Panc1 (cell line): Measurements from ENCODE around the gene CSF2RB. TPM values are rescaled to one million over a fixed set of nuclear protein-coding genes. Genes with fewer than 3 reads are reported as not detected.

Experiments used
- ATAC-seq: fragments of 200-7000 bp; cut with Tn5 transposase; 2 replicates; pipeline ENCODE4 v1.9.1; 2020; ENCODE audit warnings: mild to moderate bottlenecking, moderate library complexity
- BruUV-seq: library from RNA; stranded (reverse); fragments of 400-500 nt; replicated peaks from 2 replicates; lab custom pipeline; 2021; lab: Mats Ljungman, UMichigan
- CTCF ChIA-PET: fragments of 300-600 bp; sonication (Branson Sonifier 250); formaldehyde crosslinking; loops from one replicate; lab custom pipeline; 2022; ENCODE audit warnings: antibody characterized with exemption; lab: Charles Lee
- POLR2A ChIA-PET: fragments of 300-600 bp; sonication (Branson Sonifier 250); formaldehyde crosslinking; loops from one replicate; lab custom pipeline; 2022; ENCODE audit warnings: antibody characterized with exemption; lab: Charles Lee
- DNase-seq: peaks from one replicate; pipeline ENCODE4 v3.0.0-alpha.2; 2010; ENCODE audit warnings: low read depth, low spot score
- H3K27ac ChIP-seq: 2 replicates; pipeline ENCODE4 v1.5.1; 2011; ENCODE audit warnings: mild to moderate bottlenecking, low read length, inconsistent platforms
- H3K27me3 ChIP-seq: fragments of 200-500 bp; sonication (Bioruptor generic); 2 replicates; pipeline ENCODE4 v1.6.0; 2014; ENCODE audit warnings: low read length, inconsistent platforms; ENCODE audit not compliant: control insufficient read depth, insufficient read depth
- H3K36me3 ChIP-seq: fragments of 200-500 bp; sonication (Bioruptor generic); 2 replicates; pipeline ENCODE4 v1.5.1; 2014; ENCODE audit warnings: inconsistent platforms, mild to moderate bottlenecking, low read length, moderate library complexity; ENCODE audit not compliant: control insufficient read depth, insufficient read depth
- H3K4me1 ChIP-seq: 2 replicates; pipeline ENCODE4 v1.5.1; 2011; ENCODE audit warnings: inconsistent platforms, mild to moderate bottlenecking, low read length, moderate library complexity; ENCODE audit not compliant: control insufficient read depth, insufficient read depth
- H3K4me3 ChIP-seq, 2 experiments: 2 replicates each; pipeline ENCODE4 v1.5.1; 2011 to 2012; ENCODE audit warnings: low read depth in 2 of 2, low read length in 2 of 2, mild to moderate bottlenecking in 2 of 2, inconsistent platforms in 1 of 2, moderate library complexity in 1 of 2
- H3K9me3 ChIP-seq: fragments of 200-500 bp; sonication (Bioruptor generic); 2 replicates; pipeline ENCODE4 v1.5.1; 2014; ENCODE audit warnings: low read depth, mild to moderate bottlenecking, inconsistent platforms, low read length, moderate library complexity; ENCODE audit not compliant: control insufficient read depth, insufficient read depth
- CTCF ChIP-seq: fragments of 450-650 bp; IDR thresholded peaks from 2 replicates; pipeline ENCODE4 v1.5.1; 2017; ENCODE audit warnings: mild to moderate bottlenecking
- POLR2AphosphoS5 ChIP-seq: IDR thresholded peaks from 2 replicates; pipeline ENCODE4 v1.6.1; 2012; ENCODE audit warnings: mild to moderate bottlenecking, low read depth, low read length, moderate library complexity
- REST ChIP-seq, 2 experiments: IDR thresholded peaks; 2 replicates each; pipeline ENCODE4 v1.6.1; 2011 to 2012; ENCODE audit warnings: low read depth in 2 of 2, control low read depth in 1 of 2, low read length in 1 of 2, mild to moderate bottlenecking in 1 of 2, moderate library complexity in 1 of 2; ENCODE audit not compliant: insufficient read depth in 1 of 2
- SIN3A ChIP-seq: IDR thresholded peaks from 2 replicates; pipeline ENCODE4 v1.6.1; 2012; ENCODE audit warnings: low read depth, mild to moderate bottlenecking, low read length, moderate library complexity, borderline replicate concordance; ENCODE audit not compliant: insufficient read depth
- TCF7L2 ChIP-seq: IDR thresholded peaks from 2 replicates; pipeline ENCODE4 v1.6.1; 2011; ENCODE audit warnings: mild to moderate bottlenecking, low read depth, low read length, inconsistent platforms
- in situ Hi-C: cut with HindIII; loops from 2 replicates; pipeline ENCODE4 v1.10.0; 2016; ENCODE audit warnings: low sequenced_read_pairs, low pct_unique_long_range_greater_than_20kb
- intact Hi-C: fragments of 100-400 bp; cut with micrococcal nuclease; formaldehyde crosslinking; loops from one replicate; pipeline ENCODE4 v1.10.0; 2022; ENCODE audit not compliant: unreplicated experiment
- total RNA-seq: library from RNA; stranded (reverse); gene quantifications from one replicate; pipeline ENCODE4 v1.2.1, GENCODE V29; 2021; ENCODE audit not compliant: unreplicated experiment

CSF2RB gene
- total RNA-seq, 1 experiment from 2014 or later = not detected

GRCh38 chr22:36929621-36930020 is 16.2 kb downstream of the CSF2RB start:
- no peaks in the 10 kb centered on the region for H3K27me3 ChIP-seq
- intact Hi-C loops (no loop called here), in situ Hi-C loops (no loop called here)
- ATAC-seq (no peak), DNase-seq (no peak)
- no peak overlapping the region for H3K27ac ChIP-seq
- no peaks in the 10 kb centered on the region for H3K36me3 ChIP-seq
- TF ChIP-seq POLR2AphosphoS5 (no peak), TCF7L2 (no peak), SIN3A (no peak), CTCF (no peak), REST (IDR thresholded peaks at IDR 0.05; ENCODE audit: insufficient read depth in 1 of 2, low read depth in 2 of 2, low read length in 1 of 2) (no peak)
- no TSS peak for BruUV-seq
- POLR2A ChIA-PET = no interaction called here
- CTCF ChIA-PET = no interaction called here
- H3K4me3 ChIP-seq = no peak overlapping the region
- H3K4me1 ChIP-seq = no peaks in the 10 kb centered on the region
- H3K9me3 ChIP-seq = no peaks in the 10 kb centered on the region

- no TSS peak for BruUV-seq
- ATAC-seq = no peak
- intact Hi-C loops (no loop called here), in situ Hi-C loops (no loop called here)
- POLR2A ChIA-PET = no interaction called here
- CTCF ChIA-PET = no interaction called here
- H3K27ac ChIP-seq = no peak overlapping the region
- no peak for TF ChIP-seq TCF7L2
- no peak for TF ChIP-seq SIN3A
- no peak for TF ChIP-seq CTCF
- TF ChIP-seq REST (IDR thresholded peaks at IDR 0.05; ENCODE audit: insufficient read depth in 1 of 2, low read depth in 2 of 2, low read length in 1 of 2) = no peak
- TF ChIP-seq POLR2AphosphoS5 = no peak
- no peaks in the 10 kb centered on the region for H3K4me1 ChIP-seq
- DNase-seq = no peak
- no peaks in the 10 kb centered on the region for H3K9me3 ChIP-seq
- H3K27me3 ChIP-seq = no peaks in the 10 kb centered on the region
- no peak overlapping the region for H3K4me3 ChIP-seq
- H3K36me3 ChIP-seq = no peaks in the 10 kb centered on the region
Observed at GRCh38 chr22:36930041-36930935, 16.9 kb downstream of the CSF2RB start.
